Liver (tissue), 3 donors: Measurements from ENCODE around the gene AGPAT1.

Experiments
- ATF3 ChIP-seq: IDR thresholded peaks from 2 replicates; pipeline ENCODE4 v1.6.1; 2016; ENCODE audit warnings: antibody characterized with exemption
- CTCF ChIP-seq: fragments of 150-350 bp; IDR thresholded peaks from 2 replicates; pipeline ENCODE4 v1.5.1; 2017; ENCODE audit warnings: improper control_type of control experiment, low read depth, low read length; ENCODE audit not compliant: missing input control
- EGR1 ChIP-seq, 2 donors: IDR thresholded peaks; 2 replicates each; pipeline ENCODE4 v1.6.1; 2016 to 2018; ENCODE audit warnings: antibody characterized with exemption in 2 of 2, low read depth in 2 of 2
- JUND ChIP-seq, 2 donors: IDR thresholded peaks; 2 replicates each; pipeline ENCODE4 v1.6.1; 2016; ENCODE audit warnings: antibody characterized with exemption in 2 of 2
- donor health status: healthy.
- donor health status: healthy.

- TF ChIP-seq EGR1 (IDR thresholded peaks at IDR 0.05; ENCODE audit: low read depth in 2 of 2) (no peak), CTCF (no peak), ATF3 (no peak), JUND (IDR thresholded peaks at IDR 0.05) (no peak)
These were observed 6.1 kb upstream of the AGPAT1 start for GRCh38 chr6:32181915-32182529.
